Mucosa of descending colon (tissue), 3 donors: ENCODE data around the gene WIZ. TPM values are rescaled to one million over a fixed set of nuclear protein-coding genes. Genes with fewer than 3 reads are reported as not detected.
A peak's percentile ranks its signal among the peaks of the same experiment; 100 is the strongest.
"Not testable (repeated sequence)": the region's sequence is repeated elsewhere in the genome, so short reads cannot be mapped to it uniquely, and the experiment has no call there.

Experiments
- ATAC-seq: fragments of 200-7000 bp; cut with Tn5 transposase; one replicate; pipeline ENCODE4 v1.9.1; 2020; ENCODE audit warnings: mild to moderate bottlenecking, moderate library complexity
- DNase-seq, 3 donors: peaks; one replicate each; pipeline ENCODE4 v3.0.0-alpha.2; 2020
- H3K36me3 ChIP-seq: fragments of 200-600 bp; one replicate; pipeline ENCODE4 v1.8.0; 2021; ENCODE audit warnings: low read depth, mild to moderate bottlenecking
- H3K4me1 ChIP-seq: fragments of 200-600 bp; one replicate; pipeline ENCODE4 v1.8.0; 2021; ENCODE audit warnings: low read depth, mild to moderate bottlenecking
- H3K4me3 ChIP-seq: fragments of 200-600 bp; one replicate; pipeline ENCODE4 v1.8.0; 2021; ENCODE audit warnings: mild to moderate bottlenecking
- H3K9me3 ChIP-seq: fragments of 200-600 bp; one replicate; pipeline ENCODE4 v1.8.0; 2021; ENCODE audit warnings: mild to moderate bottlenecking
- intact Hi-C, 2 donors: fragments of 100-400 bp; cut with DNase I in 1 of 2; cut with micrococcal nuclease in 1 of 2; formaldehyde crosslinking; loops; one replicate each; pipeline versions ENCODE4 v1.11.0 to v1.11.1; 2022; cut with DNase I, micrococcal nuclease
- total RNA-seq, 3 donors: library from RNA; stranded (reverse); fragmentation: NEBNext Ultra II Directional in 2 of 3; extraction: Animal tissue kit (Norgen Biotek cat#: 25700) in 2 of 3; gene quantifications; one replicate each; pipeline versions ENCODE4 v1.2.1 to v1.2.4, GENCODE V29; 2021 to 2023
- TF ChIP-seq, protein P1 (sequence below): fragments of 200-600 bp; IDR thresholded peaks from one replicate; pipeline ENCODE4 v1.8.0; 2022; ENCODE audit warnings: antibody characterized with exemption, mild to moderate bottlenecking
- donor health status: DM: no; HTN: no; CAD: no; lungs with moderate emphysema.
- donor health status: DM: no; HTN: no; CAD: no.
- donor health status: DM: no; HTN: yes; CAD: no.

Gene WIZ
- total RNA-seq, 3 donors from 2014 or later = 26.7 to 39.9 (median 28.1) TPM

DNA sequence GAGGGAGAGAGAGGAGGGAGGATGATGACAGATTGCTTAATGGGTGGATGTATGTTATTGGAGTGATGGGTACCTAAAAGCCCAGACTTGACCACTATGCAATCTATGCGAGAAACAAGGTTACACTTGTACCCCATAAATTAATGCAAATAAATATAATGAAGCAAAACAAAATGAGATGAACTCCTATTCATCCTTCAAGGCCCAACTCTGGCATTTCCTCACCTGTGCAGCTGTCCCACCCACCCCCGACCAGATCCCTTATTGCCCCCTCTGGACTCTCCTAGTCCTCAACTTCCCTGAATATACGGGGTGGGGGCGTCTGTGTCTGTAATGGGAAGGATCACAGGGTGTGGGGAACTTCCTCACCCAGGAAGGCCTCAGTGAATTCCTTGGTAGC, 25.4 kb upstream of the WIZ start:
- ATAC-seq (no peak), DNase-seq (no peak)
- TF ChIP-seq, protein P1, sequence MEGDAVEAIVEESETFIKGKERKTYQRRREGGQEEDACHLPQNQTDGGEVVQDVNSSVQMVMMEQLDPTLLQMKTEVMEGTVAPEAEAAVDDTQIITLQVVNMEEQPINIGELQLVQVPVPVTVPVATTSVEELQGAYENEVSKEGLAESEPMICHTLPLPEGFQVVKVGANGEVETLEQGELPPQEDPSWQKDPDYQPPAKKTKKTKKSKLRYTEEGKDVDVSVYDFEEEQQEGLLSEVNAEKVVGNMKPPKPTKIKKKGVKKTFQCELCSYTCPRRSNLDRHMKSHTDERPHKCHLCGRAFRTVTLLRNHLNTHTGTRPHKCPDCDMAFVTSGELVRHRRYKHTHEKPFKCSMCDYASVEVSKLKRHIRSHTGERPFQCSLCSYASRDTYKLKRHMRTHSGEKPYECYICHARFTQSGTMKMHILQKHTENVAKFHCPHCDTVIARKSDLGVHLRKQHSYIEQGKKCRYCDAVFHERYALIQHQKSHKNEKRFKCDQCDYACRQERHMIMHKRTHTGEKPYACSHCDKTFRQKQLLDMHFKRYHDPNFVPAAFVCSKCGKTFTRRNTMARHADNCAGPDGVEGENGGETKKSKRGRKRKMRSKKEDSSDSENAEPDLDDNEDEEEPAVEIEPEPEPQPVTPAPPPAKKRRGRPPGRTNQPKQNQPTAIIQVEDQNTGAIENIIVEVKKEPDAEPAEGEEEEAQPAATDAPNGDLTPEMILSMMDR = no peak
- intact Hi-C loops = no loop called here
- no peaks in the 10 kb centered on the region for H3K9me3 ChIP-seq
- H3K4me1 ChIP-seq = no peaks in the 10 kb centered on the region
- H3K4me3 ChIP-seq = no peak overlapping the region
- no peaks in the 10 kb centered on the region for H3K36me3 ChIP-seq

DNA sequence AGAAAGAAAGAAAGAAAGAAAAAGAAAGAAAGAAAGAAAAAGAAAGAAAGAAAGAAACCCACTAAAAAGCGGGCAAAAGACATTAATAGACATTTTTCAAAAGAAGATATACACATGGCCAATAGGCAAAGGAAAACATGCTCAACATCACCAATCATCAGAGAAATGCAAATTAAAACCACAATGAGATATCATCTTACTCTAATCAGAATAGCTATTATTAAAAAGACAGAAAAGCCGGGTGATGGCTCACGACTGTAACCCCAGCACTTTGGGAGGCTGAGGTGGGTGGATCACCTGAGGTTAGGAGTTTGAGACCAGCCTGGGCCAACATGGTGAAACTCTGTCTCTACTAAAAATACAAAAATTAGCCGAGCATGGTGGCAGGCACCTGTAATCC, 24.1 kb upstream of the WIZ start:
- DNase-seq, H3K36me3 ChIP-seq, H3K9me3 ChIP-seq, H3K4me1 ChIP-seq, H3K4me3 ChIP-seq, ATAC-seq, intact Hi-C loops: not testable (repeated sequence)

DNA sequence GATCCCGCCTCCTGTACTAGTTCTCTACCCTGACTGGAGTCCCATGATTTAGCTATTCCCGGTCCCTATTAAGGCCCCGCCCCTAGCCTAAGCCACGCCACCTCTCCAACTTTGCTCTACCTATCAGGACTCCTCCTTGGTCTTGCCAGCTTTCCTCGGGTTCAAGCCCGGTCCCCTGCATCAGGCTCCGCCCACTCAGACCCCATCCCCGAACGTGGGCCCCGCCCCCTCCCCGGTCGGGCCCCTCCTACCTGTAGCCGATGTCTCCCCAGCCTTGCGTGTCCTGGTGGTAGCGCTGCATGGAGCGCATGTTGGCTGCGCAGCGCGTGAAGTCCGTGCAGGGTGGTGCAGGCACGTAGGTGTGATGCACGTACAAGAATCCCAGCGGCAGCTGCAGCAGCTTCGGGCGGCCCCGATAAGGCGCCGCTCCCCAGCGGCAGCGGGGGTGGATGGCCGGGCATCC, 21.9 kb upstream of the WIZ start:
- ATAC-seq (no peak), DNase-seq (no peak)
- Histone ChIP-seq H3K36me3 (no peaks in the 10 kb centered on the region), H3K4me1 (no peaks in the 10 kb centered on the region), H3K4me3 (no peak overlapping the region), H3K9me3 (no peaks in the 10 kb centered on the region)
- TF ChIP-seq, protein P1 = no peak
- intact Hi-C loops = no loop called here

DNA sequence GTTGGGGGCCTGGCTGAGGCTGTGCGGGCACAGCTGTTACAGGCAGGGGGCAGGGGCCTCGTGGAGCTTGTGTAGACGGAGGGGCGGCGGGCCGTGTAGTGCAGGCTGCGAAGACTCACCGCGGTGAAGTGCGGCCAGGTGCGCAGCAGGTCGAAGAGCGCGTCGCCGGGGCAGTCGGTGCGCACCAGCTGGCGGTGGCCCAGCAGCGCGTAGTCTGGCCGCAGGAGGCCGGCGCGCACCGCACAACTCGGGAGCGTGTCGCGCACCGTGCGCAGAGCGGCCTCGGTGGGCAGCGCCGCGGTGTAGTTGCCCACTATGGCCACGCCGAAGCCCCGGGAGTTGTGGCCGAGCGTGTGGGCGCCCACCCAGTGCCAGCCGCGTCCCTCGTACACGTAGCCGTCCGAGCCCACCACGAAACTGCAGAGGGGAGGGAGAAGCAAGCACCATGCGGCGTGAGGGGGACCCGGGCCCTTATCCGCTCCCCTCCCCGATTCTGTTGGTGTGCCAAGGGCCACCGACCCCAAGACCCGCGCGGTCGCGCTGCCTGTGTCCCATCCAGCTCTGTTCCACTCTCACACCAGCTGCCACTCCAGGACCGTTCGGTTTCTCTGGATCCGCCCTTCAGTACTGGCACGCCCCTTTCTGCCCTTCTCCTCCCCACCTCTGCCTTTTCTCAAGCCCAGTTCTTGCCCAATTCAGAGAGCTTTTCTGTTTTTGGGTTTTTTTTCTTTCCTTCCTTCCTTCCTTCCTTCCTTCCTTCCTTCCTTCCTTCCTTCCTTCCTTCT, 19.9 kb upstream of the WIZ start:
- intact Hi-C loops = no loop called here
- ATAC-seq = peak; percentile 57
- Histone ChIP-seq H3K4me3 (no peak overlapping the region), H3K9me3 (no peaks in the 10 kb centered on the region), H3K36me3 (no peaks in the 10 kb centered on the region), H3K4me1 (no peaks in the 10 kb centered on the region)
- DNase-seq = no peak
- TF ChIP-seq, protein P1 = no peak

DNA sequence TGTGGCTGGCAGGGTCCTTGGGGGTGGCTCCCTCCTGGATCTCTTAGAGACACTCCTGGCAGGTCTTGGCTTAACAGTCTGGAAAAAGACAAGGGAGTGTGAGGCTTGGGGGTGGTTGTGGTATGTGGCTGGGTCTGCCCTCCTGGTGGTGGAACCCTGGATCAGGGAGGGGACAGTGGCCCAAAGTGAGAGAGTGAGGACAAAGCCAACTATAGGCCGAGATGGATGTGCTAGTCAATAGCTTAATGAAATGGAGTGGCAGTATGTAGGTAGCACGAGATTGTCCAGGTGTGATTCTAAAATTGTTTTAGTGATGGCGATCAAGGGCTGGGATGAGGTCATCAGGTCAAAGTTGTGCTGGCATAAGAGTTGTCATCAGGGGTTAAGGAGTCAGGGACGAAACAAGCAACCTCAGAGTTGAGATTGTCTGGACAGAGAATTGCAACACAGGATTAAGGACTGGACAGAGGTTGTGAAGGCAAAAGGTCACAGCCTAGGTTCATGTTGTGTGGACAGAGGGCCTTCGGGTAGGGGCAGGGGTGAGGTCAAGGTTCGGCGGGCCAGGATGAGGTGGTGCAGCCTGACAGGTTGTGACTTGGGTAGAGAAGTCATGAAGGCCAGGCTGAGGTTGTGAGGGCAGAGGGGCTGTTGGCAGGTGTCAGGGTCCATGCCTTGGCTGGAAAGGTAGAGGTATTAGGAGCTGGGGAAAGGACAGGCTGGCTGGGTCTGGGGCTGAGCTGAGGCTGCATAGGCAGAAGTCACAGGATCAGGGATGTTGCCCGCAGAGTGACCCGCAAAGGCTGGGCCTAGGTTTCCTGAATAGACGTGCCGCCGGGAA, 19.1 kb upstream of the WIZ start:
- intact Hi-C loops = no loop called here
- no peak overlapping the region for H3K4me3 ChIP-seq
- TF ChIP-seq, protein P1 = no peak
- H3K36me3 ChIP-seq = no peaks in the 10 kb centered on the region
- no peaks in the 10 kb centered on the region for H3K9me3 ChIP-seq
- no peaks in the 10 kb centered on the region for H3K4me1 ChIP-seq
- DNase-seq = no peak
- ATAC-seq = no peak

DNA sequence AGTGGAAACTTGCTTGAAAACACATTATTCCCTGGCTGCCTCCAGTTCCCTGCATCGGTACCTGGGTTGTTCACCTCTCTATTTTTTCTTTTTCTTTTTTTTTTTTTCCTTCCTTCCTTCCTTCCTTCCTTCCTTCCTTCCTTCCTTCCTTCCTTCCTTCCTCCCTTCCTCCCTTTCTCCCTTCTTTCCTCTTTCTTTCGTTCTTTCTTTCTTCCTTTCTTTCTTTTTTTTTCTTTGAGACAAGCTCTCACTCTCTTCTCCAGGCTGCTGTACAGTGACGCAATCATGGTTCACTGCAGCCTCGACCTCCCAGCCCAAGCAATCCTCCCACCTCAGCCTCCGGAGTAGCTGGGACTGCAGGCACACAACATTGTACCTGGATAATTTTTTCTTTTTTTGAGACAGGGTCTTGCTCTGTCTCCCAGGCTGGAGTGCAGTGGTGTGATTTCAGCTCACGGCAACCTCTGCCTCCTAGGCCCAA, 18.0 kb upstream of the WIZ start:
- Histone ChIP-seq H3K4me1 (no peaks in the 10 kb centered on the region), H3K4me3 (no peak overlapping the region), H3K9me3 (no peaks in the 10 kb centered on the region), H3K36me3 (no peaks in the 10 kb centered on the region)
- ATAC-seq = no peak
- no peak for DNase-seq
- TF ChIP-seq, protein P1 = no peak
- intact Hi-C loops = no loop called here
